Testis (tissue), 3 donors: ENCODE results near the gene PROSER2. TPM values are rescaled to one million over a fixed set of nuclear protein-coding genes. Genes with fewer than 3 reads are reported as not detected.

Source experiments
- DNase-seq: peaks from one replicate; pipeline ENCODE4 v3.0.0-alpha.2; 2019
- H3K27ac ChIP-seq, 2 donors: fragments of 200-600 bp; sonication (generic); one replicate each; pipeline ENCODE4 v1.5.1; 2019
- H3K27me3 ChIP-seq: fragments of 200-600 bp; sonication (generic); one replicate; pipeline ENCODE4 v1.5.1; 2019
- H3K36me3 ChIP-seq: fragments of 200-600 bp; sonication (generic); one replicate; pipeline ENCODE4 v1.5.1; 2017; ENCODE audit warnings: low read depth; ENCODE audit errors: missing control alignments
- H3K4me1 ChIP-seq: fragments of 200-600 bp; sonication (generic); one replicate; pipeline ENCODE4 v1.5.1; 2019
- H3K4me3 ChIP-seq, 2 donors: fragments of 200-600 bp; sonication (generic); one replicate each; pipeline ENCODE4 v1.5.1; 2017 to 2019
- H3K9me3 ChIP-seq: fragments of 200-600 bp; sonication (generic); one replicate; pipeline ENCODE4 v1.5.1; 2017
- POLR2A ChIP-seq: fragments of 450-650 bp; IDR thresholded peaks from one replicate; pipeline ENCODE4 v1.6.1; 2017; ENCODE audit warnings: antibody characterized with exemption, mild to moderate bottlenecking, moderate library complexity
- WGBS, 2 donors: methylation state at CpG; one replicate each; pipeline ENCODE4 v1.1.5; 2018; 5-methylcytosine and 5-hydroxymethylcytosine counted together
- intact Hi-C: fragments of 100-400 bp; cut with DNase I; formaldehyde crosslinking; loops from one replicate; pipeline ENCODE4 v1.15.1; 2023; ENCODE audit warnings: low total_unique reads
- polyA plus RNA-seq: library from polyadenylated mRNA; stranded (reverse); fragments of 350-450 nt; fragmentation: Illumina TruSeq; extraction: RNeasy Lipid Tissue Mini Kit (QIAGEN cat#74804); gene quantifications from one replicate; pipeline ENCODE4 v1.2.3, GENCODE V29; 2014; ENCODE audit warnings: low read depth, low replicate concordance; ENCODE audit not compliant: insufficient read depth
- total RNA-seq, 2 donors: library from RNA; depleted of rRNA; stranded (reverse); fragments of >200 nt; gene quantifications; one replicate each; pipeline ENCODE4 v1.2.3, GENCODE V29; 2016
- TF ChIP-seq, protein P1 (sequence below), 3 experiments: fragments of 450-650 bp in 2 of 3; fragments of 200-600 bp in 1 of 3; sonication (generic) in 1 of 3; IDR thresholded peaks; one replicate each; pipeline ENCODE4 v1.5.1; 2016 to 2019; ENCODE audit warnings: antibody characterized with exemption in 3 of 3, mild to moderate bottlenecking in 2 of 3, moderate library complexity in 1 of 3

Gene PROSER2
- total and polyA plus RNA-seq, 3 donors from 2014 or later = 7.8 to 21.4 (median 15.6) TPM

GRCh38 chr10:11808808-11809207 is 14.3 kb upstream of the PROSER2 start:
- TF ChIP-seq, protein P1, sequence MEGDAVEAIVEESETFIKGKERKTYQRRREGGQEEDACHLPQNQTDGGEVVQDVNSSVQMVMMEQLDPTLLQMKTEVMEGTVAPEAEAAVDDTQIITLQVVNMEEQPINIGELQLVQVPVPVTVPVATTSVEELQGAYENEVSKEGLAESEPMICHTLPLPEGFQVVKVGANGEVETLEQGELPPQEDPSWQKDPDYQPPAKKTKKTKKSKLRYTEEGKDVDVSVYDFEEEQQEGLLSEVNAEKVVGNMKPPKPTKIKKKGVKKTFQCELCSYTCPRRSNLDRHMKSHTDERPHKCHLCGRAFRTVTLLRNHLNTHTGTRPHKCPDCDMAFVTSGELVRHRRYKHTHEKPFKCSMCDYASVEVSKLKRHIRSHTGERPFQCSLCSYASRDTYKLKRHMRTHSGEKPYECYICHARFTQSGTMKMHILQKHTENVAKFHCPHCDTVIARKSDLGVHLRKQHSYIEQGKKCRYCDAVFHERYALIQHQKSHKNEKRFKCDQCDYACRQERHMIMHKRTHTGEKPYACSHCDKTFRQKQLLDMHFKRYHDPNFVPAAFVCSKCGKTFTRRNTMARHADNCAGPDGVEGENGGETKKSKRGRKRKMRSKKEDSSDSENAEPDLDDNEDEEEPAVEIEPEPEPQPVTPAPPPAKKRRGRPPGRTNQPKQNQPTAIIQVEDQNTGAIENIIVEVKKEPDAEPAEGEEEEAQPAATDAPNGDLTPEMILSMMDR (IDR thresholded peaks at IDR 0.05) = no peak
- TF ChIP-seq POLR2A = no peak
- intact Hi-C loops = no loop called here
- WGBS, 2 donors = 97 to 98% methylated on average over 5 of the region's 5 CpGs

DNA sequence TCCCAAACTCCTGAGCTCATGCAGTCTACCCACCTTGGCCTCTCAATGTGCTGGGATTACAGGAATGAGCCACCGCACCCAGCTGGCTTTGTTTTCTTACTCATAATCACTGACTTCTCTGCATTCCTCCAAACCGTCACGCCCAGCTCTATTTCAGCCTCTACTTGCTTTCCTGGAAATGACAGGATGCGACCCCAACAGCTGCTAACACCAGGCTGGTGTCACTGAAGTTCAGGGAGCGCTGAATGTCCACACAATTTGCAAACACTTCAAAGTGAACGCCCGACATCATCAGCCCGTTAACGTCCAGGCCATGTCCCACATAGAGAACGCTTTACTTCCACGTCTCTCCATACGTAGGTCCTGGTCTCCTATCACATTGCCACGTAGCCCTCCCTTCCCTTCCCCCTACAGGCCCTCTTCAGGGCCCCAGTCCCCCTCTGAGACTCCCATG is 12.8 kb upstream of the PROSER2 start:
- WGBS, 2 donors = 63 to 69% methylated on average over 13 of the region's 13 CpGs
- intact Hi-C loops = no loop called here
- Histone ChIP-seq H3K4me3 (no peak overlapping the region), H3K4me1 (no peaks in the 10 kb centered on the region), H3K9me3 (no peaks in the 10 kb centered on the region), H3K36me3 (no peaks in the 10 kb centered on the region), H3K27me3 (no peaks in the 10 kb centered on the region), H3K27ac (no peak overlapping the region)
- TF ChIP-seq, protein P1 (IDR thresholded peaks at IDR 0.05) = no peak
- no peak for TF ChIP-seq POLR2A
- no peak for DNase-seq

More at GRCh38 chr10:11808808-11809207, 14.3 kb upstream of the PROSER2 start:
- H3K27ac ChIP-seq = no peak overlapping the region
- no peak overlapping the region for H3K4me3 ChIP-seq
- no peaks in the 10 kb centered on the region for H3K9me3 ChIP-seq
- no peaks in the 10 kb centered on the region for H3K27me3 ChIP-seq
- no peaks in the 10 kb centered on the region for H3K36me3 ChIP-seq
- H3K4me1 ChIP-seq = no peaks in the 10 kb centered on the region
- DNase-seq = no peak

- H3K9me3 ChIP-seq = no peaks in the 10 kb centered on the region
- intact Hi-C loops = no loop called here
- H3K27ac ChIP-seq = no peak overlapping the region
- no peak for DNase-seq
- H3K36me3 ChIP-seq = no peaks in the 10 kb centered on the region
- no peaks in the 10 kb centered on the region for H3K4me1 ChIP-seq
- TF ChIP-seq POLR2A = no peak
- TF ChIP-seq, protein P1 (IDR thresholded peaks at IDR 0.05) = no peak
- 83% methylated on average over 6 of the region's 6 CpGs for WGBS, 2 donors
- H3K27me3 ChIP-seq = no peaks in the 10 kb centered on the region
- H3K4me3 ChIP-seq = no peak overlapping the region
Measured at GRCh38 chr10:11810973-11811372, 12.2 kb upstream of the PROSER2 start.

GRCh38 chr10:11813177-11813576 is 10.0 kb upstream of the PROSER2 start:
- no peak for DNase-seq
- TF ChIP-seq, protein P1 (IDR thresholded peaks at IDR 0.05) = no peak
- no peak for TF ChIP-seq POLR2A
- H3K27me3 ChIP-seq = no peaks in the 10 kb centered on the region
- 94 to 99% methylated on average over 7 of the region's 7 CpGs for WGBS, 2 donors
- intact Hi-C loops = no loop called here
- no peak overlapping the region for H3K4me3 ChIP-seq
- H3K27ac ChIP-seq = no peak overlapping the region
- no peaks in the 10 kb centered on the region for H3K4me1 ChIP-seq
- no peaks in the 10 kb centered on the region for H3K9me3 ChIP-seq
- no peaks in the 10 kb centered on the region for H3K36me3 ChIP-seq

DNA sequence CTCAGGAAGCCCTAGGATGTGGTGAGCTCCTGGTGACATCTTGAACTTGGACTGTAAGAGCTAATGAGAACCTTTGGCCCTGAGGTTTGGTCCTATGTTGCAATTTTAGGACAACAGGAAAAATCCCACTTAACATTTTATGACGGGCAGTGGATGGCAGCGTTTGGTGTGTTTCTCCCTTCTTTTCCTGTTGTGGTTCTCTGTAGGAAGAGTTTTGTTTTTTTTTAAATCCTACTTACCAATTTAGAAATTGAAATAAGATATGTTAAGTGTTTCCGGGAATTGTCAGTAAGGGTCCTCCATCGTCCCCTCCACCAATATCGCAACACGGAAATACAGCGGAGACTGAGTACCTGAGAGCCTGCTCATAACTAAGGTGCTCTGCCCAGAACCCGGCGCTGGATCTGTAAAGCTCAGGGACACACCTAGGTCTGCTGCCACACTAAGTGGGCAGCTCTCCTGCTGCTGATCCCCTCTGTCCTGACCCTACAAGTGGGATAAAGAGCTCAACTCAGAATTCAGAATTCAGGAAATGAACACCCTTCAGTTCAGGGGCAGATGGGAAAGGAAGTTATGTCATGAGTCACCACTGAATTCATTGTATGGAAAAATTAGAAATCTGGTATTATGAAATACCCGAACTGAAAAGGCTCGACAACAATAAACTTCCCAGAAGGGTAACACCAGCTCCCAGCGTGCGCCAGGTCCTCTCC is 9.1 kb upstream of the PROSER2 start:
- DNase-seq = no peak
- TF ChIP-seq, protein P1 (IDR thresholded peaks at IDR 0.05) = no peak
- no peak for TF ChIP-seq POLR2A
- intact Hi-C loops = no loop called here
- no peak overlapping the region for H3K4me3 ChIP-seq
- H3K27ac ChIP-seq = no peak overlapping the region
- no peaks in the 10 kb centered on the region for H3K9me3 ChIP-seq
- H3K36me3 ChIP-seq = no peaks in the 10 kb centered on the region
- 79 to 85% methylated on average over 13 of the region's 13 CpGs for WGBS, 2 donors
- no peaks in the 10 kb centered on the region for H3K27me3 ChIP-seq
- H3K4me1 ChIP-seq = no peaks in the 10 kb centered on the region
